NCI-H774 (cell line): Measurements from ENCODE around the gene CNDP1.

Experiments
- DNase-seq: peaks from one replicate; lab custom pipeline; 2025; lab: John Stamatoyannopoulos, UW

The CNDP1 gene

DNA sequence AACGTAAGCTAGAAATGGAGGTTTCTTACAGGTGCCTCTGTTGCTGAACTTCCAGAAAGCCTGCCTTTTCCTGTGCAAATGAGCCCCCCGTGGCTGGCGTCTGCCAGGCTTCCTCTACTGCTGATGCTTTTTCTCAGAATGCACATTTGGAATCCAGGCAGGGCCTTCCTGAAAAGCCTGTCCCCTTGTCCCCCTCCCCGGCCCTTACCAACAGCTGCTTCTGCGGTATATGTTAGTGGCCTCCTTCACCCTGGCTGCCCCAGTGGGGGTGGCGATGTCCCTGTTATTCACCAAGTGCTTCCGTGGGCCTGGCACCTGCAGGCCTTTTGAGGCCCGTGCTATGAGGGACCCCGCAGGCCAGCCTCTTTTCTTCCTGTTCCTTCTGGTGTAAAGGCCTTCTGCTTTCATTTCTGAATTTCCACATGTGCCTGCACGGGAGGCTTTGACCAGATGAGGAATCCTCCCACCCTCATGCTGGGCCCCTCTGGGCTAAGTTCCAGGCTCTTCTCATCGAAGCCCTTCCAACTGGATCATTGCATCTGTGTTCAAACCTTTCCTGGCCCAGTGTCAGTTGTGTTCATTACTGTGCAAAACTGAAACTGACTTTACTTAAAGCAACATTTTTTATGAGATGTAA lies 27.7 kb upstream of the CNDP1 start:
- no peak for DNase-seq

DNA sequence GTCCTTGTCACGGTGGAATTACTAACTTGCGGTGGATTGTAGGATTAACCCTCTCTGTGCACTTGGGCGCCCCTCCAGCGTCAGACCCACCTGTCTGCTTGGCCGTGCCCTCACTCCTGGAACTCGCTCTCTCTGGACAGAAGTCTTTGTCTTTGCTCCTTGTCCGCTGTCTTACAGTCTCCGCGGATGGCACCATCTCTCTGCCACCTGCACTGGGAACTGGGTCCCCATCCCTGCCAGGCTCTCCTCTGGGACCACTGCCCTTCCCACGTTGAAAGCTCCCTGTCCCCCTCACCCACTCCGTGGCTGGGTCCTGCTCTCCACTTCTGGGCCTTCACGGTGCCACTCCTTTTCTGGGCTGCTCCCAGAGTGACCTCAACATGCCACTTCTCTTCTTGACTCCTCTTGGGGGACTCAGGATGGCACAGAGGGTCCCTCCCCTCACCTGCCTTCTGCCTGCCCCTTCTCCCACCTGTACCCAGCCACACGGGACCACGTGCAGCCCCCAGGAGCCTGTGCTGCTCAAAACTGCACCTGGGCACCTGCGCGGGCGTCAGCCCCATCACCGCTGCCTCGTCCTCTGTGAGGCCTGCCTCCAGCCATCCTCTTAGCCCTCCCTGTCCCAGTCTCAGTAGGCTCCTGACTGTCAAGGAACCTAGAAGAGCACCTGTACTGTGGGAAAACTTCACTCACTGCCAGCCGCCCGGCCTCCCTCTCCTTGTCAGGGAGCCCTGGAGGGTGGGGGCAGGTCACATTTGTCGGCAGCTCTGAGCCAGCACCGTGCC lies 27.0 kb upstream of the CNDP1 start:
- no peak for DNase-seq

DNA sequence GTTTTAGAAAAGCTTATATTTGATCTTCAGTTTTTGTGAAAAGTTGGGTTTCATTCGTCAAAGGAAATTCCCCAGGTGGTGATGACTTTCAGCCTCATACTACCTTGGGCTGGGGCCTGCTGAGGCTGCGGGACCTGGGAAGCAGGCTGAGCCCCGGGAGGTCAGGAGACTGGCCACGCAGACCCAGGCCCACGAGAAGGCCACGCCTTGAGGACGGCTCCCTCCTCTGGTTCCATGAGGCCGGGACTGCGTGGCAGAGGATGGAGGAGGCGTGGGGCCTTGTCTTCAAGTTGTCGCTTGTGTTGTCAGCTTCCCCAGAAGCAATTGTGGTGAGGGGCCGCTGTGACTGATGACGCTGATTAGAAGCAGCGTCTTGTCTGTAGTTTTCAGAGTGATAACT lies 26.4 kb upstream of the CNDP1 start:
- no peak for DNase-seq

DNA sequence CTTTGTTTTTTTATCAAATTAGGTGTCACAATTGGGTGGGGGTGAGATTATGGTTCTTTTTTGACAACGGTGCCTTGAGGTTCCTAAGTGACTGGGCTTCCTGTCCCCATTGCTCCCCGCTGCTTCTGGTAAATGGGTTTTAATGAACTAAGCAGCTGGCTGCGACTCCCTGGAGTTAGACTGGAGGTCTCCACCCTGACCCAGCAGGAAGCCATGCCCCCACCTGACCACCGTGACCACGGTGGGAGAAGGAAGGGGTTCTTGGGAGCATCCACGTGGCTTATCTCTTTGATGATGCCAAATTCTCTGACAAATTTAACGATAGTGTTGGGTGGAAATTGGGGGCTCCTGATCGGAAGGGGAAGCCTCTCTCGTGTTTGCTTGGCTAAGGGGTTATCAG lies 25.9 kb upstream of the CNDP1 start:
- no peak for DNase-seq

DNA sequence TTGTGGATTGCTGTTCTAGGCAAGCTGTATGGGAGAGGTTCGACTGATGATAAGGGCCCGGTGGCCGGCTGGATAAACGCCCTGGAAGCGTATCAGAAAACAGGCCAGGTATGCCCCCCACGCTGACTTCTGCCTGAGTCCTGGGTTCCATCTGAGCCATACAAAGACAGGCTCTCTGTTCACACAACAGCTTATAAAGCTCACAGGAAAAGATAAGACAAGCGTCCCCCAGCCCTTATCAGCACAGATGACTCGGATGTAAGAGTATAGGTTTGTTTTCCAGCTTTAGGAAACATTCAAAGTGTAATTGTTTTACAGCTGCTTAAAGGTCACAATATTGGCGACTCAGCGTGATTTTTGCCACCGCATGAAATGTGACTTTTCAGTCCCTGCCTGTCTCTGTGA lies 25.5 kb upstream of the CNDP1 start:
- DNase-seq: no peak

DNA sequence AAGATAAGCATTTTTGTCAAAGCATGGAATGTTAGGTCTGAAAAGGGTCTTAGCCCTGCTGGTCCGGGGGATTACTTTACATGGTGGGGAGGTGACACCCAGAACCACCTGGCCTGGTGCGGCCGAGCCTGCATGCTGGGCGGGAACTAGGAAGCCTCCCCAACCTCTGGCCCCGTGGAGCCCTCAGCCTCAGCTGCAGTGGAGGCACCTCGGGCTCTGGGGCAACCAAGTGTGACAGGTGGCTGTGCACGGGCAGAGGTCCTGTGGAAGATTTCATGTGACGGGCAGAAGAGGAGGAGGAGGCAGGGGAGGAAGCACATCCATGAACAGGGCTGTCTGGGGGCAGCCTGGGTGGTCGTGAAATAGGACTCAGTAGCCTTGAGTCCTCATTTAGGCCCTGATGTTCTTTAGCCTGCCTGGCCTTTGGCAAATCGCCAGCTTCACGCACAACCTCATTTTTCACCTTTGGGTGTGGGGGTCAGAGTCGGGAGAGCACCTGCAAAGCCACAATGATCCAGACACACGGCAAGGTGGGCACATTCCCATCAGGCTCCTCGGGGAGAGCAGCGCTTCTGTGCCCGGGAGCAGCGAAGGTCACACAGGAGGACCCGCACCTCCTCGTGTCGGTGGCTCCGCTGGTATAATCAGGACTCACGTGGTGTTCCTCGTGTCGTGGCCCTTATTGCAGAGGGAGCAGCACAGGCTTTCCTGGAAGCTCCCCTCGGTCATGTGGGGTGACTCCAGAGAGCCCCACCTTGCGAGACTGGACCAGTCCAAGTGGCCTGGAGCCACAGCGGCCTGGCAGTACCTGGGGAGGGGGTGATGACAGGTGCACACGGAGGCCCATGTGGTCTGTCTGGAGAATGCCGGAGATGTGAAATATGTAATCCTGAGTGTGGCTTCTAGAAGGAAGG lies 24.2 kb upstream of the CNDP1 start:
- no peak for DNase-seq

DNA sequence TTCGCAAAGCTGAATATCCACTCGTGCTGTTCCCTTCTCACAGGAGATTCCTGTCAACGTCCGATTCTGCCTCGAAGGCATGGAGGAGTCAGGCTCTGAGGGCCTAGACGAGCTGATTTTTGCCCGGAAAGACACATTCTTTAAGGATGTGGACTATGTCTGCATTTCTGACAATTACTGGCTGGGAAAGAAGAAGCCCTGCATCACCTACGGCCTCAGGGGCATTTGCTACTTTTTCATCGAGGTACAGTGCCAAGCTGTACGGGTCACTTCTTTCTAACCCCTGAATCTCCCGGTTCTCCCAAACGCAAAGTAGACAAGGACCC lies 23.6 kb upstream of the CNDP1 start:
- DNase-seq: no peak

GRCh38 chr18:74511823-74512222 lies 22.5 kb upstream of the CNDP1 start:
- DNase-seq: no peak

DNA sequence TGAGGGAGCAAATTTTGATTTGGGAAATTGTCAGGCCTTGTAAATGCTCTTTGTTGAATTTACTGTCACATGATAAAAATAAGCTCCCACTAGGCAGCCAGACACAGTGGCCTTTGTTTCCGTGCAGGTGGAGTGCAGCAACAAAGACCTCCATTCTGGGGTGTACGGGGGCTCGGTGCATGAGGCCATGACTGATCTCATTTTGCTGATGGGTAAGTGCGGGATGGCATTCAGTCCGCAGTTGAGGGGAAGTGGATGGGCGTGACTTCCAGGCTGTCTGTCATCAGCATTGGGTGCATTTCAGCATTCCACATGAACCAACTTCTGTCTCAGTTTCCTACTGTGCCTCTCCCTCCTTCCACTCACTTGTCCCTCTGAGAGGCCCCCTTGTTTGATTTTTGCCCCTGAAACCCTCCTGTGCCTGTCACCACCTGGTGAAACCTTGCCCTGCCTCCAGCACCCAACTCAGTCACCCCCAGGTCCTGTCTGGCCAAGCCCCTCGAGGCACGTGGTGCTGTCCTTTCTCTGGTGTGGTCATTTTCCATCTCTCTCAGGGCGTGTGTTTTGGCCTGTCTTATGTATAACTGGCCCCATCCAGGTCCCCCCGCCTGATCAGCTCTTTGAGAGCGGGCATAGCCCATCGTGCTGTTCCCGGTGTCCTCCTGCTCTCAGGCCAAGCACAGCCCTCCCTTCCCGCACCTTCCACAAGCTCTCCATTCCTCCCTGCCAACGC lies 21.8 kb upstream of the CNDP1 start:
- DNase-seq: no peak

DNA sequence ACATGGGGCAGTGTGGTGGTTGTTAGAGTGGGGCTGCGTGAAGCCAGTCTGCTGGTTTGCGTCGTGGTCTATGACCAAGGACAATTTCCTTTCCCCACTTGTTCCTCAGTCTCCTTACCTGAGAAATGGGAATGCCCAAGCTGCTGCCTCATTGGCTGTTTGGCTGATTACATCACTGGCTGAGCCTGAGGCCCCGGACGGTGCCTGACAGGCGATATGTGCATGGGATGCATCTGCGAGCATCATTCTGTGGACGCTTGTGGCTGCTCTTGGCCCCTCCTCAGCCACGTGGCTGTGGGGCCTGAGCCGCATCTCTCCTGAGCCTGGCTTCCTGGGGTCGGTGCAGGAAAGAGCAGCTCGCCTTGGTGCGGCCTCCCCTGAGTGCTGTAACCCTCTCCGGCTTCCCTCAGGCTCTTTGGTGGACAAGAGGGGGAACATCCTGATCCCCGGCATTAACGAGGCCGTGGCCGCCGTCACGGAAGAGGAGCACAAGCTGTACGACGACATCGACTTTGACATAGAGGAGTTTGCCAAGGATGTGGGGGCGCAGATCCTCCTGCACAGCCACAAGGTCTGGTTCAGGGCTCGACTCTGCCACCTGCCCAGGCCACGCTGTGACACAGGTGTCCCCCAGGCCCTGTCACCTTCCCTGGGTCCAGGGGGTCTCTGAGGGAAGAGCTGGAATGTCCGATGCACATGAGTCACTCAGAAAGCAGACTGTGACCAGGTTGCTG lies 21.0 kb upstream of the CNDP1 start:
- no peak for DNase-seq

DNA sequence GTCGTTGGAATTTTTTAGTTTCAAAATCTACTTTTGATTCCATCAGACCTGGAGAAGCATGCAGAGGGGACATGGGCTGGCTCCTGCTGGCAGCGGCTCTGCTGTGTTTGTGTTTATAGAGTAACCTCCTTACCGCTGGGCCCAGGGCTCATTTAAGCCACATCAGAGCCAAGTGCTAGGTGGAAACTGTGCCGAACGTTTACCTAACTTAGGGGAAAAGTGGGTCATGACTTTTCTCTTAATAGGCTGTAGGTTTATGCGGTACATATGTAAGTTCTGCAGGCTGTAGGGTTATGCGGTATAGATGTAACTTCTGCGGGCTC lies 20.5 kb upstream of the CNDP1 start:
- no peak for DNase-seq

DNA sequence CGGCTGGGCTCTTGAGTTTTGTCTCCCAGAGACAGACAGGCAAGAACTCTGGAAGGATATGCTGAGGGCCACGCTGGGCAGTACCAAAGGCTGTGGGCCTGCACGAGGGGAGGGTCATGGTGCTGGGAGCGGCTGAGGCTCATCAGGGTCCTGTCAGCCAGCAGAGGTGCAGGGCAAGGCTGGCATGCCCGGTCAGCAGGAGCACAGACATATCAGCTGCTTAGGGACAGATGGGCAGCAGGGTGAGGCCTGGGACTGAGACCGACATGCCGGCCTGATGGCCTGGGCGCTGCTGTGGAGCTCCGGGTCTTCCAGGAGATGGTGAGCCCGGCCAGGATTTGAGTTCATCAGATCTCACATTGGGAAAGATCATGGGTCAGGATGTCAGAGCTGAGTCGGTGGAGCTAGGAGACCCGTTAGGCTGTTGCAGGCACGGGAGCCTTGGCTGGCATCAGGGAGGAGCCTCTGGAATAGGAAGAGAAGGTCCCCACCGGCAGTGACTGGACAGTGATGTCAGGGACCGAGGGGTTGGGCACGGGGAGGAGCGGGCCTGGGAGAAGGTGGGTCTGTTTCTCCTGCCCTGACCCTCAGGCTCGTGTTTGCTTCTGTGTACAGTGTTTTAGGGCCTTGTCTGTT lies 19.3 kb upstream of the CNDP1 start:
- no peak for DNase-seq

GRCh38 chr18:74515620-74516231 lies 18.6 kb upstream of the CNDP1 start:
- DNase-seq: no peak

DNA sequence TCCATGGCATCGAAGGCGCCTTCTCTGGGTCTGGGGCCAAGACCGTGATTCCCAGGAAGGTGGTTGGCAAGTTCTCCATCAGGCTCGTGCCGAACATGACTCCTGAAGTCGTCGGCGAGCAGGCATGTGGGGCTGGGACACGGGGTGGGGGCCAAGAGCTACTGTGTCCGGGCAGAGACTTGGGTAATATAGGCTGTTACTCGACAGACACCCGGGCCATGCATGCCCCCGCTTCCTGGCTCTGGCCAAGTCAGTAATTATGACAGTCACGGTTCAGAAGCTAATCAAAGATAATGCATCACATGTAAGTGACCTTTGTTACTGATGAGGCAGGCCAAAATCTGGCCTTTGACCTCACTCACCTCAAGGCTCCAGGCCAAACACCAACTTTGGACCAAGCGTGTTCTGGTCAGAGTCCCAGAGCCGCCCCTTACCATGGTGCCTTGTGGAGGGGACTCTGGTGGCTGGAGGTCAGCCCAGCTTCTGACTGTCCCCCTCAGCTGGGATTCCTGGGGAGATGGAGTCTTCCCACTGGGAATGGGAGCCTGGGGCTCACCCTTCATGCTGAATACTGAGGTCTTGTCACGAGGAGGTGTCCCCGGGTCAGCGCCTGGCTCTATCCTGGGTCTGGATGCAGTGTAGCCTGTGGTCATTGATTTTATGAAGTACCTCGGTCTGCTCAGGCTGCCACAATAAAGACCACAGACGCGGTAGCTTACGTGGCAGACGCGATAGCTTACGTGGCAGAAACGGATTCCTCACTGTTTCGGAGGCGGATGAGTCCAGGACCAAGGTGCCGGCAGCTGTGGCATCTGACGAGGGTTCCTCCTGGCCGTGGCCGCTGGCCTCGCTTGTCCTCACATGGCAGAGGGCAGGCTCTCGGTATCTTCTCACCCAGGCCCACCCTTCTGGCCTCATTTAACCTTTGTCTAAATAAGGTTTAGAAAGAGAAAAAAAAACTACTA lies 17.7 kb upstream of the CNDP1 start:
- DNase-seq: no peak

DNA sequence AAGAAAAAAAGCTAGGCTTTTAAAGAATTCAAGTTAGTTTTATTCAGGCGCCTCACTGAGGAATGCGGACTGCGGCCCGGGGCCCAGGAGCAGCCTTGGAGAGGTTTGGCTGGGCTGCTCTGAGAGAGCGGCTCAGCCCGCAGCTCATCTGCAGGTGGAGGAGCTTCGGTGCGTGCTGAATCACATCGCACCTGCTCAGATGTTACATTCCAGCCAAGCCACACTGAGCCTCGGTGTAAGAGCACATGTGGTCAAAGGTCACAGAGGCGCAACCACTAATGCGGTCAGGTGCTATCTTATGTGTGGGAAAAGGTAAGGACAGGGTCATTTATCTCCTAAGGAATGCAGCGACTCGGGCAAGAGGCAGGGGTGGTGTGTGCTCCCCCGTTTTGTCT lies 17.1 kb upstream of the CNDP1 start:
- no peak for DNase-seq

GRCh38 chr18:74518456-74519295 lies 15.6 kb upstream of the CNDP1 start:
- no peak for DNase-seq

DNA sequence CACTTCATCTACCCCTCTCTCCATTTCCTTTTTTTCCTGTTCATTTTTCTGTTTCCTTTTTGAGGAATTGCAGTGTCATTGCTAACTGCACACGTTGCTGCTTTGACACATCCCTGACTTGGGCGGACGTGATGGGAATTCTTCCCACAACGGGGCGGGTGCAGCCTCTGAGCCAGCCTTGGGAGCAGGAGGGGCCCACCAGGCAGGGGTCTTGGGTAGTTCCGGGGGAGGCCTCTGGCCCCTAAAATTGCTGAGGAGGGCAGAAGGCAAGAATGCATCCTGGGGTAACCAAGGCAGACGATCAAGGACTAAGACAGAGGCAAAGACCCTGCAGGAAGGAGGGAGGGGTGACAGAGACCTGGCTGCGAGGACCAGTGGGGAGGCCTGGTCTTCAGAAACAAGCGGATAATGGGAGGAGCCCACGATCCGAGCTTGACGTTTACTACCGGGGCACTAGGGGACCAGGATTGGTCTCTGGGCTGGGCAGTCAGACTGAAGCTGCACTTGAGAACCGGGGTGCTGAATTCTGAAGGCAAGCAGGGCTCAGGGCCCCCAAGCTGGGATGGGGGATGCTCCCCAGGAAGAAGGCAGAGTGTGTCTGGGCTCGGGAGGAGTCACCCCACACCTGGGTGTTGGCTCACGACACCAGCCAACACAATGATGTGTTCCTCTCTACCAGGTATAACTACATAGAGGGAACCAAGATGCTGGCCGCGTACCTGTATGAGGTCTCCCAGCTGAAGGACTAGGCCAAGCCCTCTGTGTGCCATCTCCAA lies 14.8 kb upstream of the CNDP1 start:
- DNase-seq: no peak
